ENCODE data around the gene ZBTB12.
"Not testable (repeated sequence)": the region's sequence is repeated elsewhere in the genome, so short reads cannot be mapped to it uniquely, and the experiment has no call there.

Gene ZBTB12

DNA sequence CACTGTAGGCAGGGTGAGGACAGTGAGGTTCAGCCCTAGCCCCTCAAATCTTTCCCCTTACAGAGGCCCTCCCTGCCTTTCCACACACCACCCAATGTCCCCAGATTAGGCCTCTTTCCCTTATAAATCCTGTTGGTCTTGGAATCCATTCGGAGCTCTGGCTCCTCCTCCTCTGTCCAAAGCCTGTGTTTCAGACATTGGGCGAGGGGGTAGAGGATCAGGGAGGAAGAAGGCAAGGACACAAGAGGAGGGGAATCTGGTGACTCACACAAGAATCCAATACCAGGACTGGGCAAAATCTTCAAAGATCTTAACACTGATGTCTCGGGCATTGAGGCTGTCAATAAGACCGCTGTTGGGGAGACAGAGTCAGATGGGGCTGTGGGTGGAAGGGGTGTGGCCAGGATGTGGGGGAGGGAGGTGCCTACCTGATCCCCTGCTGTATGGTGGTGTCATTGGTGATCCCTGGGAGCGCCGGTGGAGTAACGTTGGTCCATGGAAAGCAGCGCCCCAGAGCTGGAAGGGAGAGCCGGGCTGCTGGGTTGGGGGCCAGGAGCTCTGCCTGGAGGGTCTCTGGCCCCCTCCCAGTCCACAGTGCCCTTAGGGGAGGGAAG lies 30.7 kb downstream of the ZBTB12 start:
- no peak for DNase-seq

DNA sequence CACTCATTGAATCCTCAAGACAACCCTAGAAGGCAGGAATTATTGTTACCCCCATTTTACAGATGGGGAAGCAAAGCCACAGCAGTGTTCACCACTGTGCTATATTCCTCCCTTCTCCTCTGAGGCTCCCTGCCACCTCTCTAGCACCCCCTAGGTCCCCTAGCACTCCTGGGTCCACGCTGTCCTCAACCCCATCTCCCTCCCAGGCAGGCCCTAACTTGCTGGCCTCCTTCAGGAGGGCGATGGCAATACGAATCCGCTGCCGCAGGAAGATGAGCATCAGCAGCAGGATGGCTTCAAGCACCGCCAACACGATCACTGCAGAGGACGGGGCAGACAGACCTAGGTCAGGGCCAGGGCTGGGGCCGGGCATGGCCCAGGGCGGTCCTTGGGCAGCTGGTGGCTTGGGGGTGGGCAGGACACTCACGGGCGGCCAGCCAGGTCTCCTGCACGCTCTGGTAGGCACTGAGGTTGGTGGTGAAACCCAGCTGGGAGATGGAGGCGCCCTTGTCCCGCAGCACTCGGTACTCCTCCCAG lies 31.4 kb downstream of the ZBTB12 start:
- DNase-seq: no peak

DNA sequence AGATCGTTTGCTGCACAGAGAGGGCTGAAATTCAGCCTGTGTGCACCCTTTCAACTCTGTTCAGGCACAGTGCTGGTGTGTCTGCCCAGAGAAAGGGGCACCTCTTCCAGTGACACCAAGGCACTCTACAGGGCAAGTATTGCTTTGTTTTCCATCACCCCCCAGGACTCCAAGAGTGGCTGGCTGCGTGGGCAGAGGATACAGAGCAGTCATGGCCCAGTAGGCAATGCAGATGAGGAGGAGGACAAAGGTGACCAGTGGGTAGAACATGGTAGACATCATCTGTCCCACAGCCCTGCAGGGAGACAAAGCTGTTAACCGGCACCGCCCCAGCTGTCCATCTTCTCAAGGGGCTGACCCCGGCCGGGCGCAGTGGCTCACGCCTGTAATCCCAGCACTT lies 32.5 kb downstream of the ZBTB12 start:
- no peak for DNase-seq

DNA sequence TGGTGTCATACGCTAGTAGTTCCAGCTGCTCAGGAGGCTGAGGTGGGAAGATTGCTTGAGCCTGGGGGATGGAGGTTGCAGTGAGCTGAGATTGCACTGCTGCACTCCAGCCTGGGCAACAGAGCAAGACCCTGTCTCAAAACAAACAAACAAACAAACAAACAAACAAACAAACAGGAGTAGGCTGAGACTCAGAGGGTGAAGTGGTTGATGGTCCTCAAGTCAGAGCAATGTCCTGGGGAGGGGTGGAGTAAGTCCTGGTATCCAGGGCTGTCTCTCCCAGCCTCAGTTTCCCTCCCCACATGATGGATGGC lies 33.3 kb downstream of the ZBTB12 start:
- DNase-seq: not testable (repeated sequence)

DNA sequence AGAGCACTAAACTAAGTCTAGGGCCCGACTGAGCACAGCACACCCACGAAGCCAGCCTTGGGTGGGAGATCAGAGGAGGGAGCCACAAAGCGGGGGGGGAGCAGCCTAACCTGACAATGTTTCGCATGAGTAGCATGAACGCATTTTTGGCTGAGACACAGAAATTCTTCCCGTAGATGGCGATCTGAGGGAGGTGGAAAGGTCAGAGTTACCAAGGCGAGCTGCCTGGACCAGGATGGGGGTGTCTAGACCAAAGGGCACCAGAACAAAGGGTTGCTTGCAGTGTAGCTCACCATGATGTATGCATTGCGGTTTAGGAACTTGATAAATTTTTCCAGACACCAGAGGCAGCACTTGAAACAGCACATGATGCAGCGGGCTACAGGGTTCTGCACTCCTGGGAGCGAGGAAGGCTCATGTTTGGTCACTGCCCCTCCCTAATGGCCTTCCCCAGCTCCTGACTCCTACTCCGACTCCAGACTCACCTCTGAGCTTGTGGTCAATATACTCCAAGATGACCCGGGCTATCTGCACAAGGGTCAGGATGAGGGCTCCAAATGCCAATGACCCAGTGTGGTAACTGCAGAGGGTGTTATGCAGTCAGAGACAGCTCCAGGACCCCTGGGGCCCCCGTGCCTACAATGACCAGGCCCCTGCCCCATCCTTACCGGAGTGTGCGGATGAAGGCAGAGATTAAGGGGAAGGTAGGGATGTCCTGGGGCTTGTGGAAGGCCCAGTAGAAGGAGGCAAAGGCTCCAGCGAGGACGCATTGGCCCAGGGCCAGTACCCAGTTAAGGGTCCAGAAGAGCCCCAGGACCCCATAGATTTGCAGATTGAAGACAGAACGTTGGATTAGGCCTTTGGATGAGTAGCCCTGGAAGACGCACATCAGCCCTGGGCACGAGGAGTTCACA lies 36.4 kb downstream of the ZBTB12 start:
- no peak for DNase-seq

DNA sequence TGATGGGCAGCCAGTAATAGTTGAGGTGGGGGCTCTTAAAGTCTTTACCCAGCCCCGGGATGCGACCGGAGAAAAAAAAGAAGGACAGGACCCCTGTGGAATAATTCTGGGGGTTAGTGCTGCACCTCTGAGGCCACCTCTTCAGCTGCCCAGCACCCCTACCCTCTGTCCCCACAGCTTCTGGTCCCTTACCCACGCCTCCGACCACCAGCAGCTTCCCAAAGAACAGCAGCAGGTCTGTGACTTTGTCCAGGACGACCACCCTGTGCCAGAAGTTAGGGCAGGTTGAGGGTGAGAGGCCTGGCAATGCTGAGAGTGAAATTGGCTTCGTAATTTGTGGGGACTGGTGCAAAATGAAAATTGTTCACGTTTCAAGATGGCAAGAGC lies 37.1 kb downstream of the ZBTB12 start:
- no peak for DNase-seq

DNA sequence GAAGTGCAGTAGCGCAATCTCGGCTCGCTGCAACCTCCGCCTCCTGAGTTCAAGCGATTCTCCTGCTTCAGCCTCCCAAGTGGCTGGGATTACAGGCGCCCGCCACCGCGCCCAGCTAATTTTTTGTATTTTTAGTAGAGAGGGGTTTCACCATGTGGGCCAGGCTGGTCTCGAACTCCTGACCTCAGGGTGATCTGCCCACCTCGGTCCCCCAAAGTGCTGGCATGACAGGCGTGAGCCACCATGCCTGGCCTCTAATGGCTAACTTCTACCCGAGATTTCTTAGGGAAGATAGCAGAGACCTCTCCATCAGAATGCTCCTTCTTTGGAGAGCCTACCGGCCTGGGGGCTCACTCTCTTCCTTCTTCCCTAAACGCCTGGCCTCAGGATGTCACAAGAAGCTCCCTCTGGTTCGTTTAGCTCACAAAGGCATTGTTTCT lies 37.7 kb downstream of the ZBTB12 start:
- DNase-seq: not testable (repeated sequence)

DNA sequence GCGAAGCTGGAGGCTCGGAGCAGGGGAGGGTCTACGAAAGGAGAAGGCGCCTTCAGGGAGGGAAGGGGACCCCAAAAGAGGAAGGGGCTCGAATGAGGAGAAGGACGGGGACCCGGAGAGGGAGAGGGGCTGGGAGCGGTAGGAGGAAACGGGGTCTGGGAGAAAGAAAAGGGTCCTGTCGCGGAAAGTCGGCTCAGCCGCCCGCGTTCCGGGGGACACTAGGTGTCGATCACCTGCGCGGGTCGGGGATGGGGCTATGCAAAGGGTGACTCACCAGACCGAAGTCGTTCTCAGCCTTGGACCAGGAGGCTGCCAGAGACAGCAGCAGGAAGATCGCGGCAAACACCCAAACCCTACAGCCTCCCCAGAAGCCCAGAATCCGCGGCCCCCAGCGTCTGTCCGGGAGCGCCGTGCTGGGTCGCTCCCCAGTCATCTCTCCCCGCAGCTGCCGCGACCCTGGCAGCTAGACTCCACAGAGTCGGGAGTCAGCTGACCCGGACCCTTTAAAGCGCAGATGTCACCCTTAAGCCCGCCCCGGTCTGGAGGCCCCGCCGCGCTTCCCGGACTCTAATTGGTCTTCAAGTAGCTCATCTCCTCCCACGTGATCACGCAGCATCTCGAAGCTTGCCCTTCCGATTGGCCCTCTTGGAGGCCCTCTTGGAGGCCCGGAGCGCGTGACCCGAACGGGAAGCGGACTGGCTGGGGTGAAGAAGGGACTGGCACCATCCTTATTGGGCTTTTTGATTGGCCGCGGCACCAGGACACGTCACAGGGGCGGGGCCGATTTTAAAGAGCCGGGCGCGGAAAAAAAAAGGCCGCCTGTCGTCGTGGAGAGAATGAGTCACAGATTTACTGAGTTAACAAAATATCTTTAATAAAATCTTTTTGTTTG lies 39.3 kb downstream of the ZBTB12 start, which contains the start of gene NEU1:
TSS of gene NEU1 (minus strand) at position 478 of the 892 bp plus-strand sequence. CDS start at position 433, 45 bp downstream.
- peak; percentile 100 for DNase-seq

DNA sequence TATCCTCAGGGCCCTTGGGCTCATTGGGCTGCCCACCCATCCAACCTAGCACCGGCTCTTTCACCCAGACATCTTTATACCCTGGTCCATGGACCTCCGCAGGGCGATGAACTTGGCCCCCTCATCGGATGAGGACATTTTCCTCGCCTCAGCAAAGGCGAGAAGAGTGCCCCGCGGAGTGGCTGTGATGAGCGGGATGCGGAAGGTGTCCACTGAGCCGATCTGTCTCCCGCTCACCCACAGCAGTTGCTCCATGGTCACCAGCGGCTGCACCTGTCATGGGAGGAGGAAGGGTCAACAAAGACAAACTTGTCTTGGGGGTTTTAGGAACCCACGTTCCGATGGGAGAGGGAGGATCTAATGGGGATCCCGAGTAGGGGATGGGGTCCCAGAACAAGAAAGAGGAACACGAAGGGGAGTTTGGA lies 40.0 kb downstream of the ZBTB12 start:
- DNase-seq: no peak

DNA sequence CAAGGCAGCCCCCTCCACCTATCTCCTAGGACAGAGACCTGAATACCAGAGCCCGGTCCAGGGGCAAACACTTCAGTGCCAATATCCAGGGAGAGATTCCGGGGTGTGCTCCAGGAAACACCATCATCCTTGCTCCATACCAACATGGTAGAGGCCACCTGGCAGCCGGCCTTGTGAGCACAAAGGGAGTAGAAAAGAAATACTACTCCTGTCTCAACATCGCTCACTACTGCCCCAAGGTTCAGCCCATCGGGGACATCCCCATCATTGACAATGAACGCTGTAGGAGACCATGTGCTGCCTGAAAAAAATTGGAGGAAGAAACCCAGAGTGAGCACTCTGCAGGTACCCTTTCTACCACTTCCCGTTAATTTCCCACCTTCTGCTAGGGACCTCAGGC lies 40.7 kb downstream of the ZBTB12 start:
- DNase-seq: no peak

DNA sequence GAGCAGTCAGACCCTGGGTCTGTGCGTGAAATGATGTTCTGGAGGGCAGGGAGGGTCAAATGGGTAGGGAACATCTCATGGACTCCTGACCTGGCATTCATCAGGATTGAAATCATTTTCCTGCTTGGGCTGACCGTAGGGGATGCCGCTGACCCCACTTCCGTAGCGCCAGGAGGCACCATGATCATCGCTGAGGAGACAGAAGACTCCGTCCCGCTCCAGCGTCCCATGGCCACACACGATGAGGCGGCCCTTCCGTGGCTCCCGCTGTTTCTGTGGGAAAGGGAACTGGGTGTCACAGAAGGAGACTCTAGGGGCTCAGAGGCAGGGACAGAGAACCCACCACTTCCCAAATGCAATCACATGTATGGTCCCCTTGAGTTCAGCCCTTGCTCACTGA lies 41.5 kb downstream of the ZBTB12 start:
- no peak for DNase-seq

DNA sequence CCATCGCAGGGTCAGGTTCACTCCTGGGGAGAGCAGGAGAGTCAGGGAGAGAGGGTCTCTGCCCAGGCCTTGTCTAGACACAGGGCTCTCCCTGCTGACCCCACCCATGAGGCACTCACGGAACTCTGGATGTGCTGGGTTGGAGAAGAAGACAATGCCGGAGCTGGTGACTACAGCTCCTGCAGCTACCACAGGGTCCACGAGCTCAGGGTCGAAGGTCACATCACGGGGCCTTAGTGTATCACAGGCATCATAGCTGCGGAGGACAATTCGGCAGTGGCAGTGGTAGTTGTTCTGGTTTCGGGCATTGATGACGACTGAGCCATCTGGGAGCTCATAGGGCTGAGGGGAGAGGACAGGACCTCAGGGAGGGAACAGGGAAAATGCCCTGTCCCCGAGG lies 42.0 kb downstream of the ZBTB12 start:
- no peak for DNase-seq

DNA sequence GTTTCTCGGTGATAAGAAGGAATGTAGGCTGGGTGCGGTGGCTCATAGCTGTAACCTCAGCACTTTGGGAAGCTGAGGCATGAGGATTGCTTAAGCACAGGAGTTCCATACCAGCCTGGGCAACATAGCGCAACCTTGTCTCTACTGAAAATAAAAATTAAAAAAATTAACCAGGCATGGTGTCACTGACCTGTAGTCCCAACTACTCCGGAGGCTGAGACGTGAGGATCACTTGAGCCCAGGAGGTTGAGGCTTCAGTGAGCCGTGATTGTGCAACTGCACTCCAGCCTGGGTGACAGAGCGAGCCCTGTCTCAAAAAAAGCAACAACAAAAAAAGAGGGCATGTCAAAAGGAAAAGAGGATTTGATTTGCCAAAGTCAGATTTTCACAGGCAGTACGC lies 43.2 kb downstream of the ZBTB12 start:
- DNase-seq: no peak

DNA sequence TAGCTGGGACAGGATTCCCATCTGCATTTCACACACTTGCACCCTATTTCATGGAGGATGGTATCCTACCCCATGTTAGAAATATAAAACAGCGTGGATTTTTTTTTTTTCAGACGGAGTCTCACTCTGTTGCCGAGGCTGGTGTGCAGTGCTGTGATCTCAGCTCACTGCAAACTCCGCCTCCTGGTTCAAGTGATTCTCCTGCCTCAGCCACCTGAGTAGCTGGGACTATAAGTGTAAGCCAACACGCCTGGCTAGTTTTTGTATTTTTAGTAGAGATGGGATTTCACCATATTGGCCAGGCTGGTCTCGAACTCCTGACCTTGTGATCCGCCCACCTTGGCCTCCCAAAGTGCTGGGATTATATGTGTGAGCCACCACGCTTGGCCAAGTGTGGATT lies 44.1 kb downstream of the ZBTB12 start:
- DNase-seq: not testable (repeated sequence)

DNA sequence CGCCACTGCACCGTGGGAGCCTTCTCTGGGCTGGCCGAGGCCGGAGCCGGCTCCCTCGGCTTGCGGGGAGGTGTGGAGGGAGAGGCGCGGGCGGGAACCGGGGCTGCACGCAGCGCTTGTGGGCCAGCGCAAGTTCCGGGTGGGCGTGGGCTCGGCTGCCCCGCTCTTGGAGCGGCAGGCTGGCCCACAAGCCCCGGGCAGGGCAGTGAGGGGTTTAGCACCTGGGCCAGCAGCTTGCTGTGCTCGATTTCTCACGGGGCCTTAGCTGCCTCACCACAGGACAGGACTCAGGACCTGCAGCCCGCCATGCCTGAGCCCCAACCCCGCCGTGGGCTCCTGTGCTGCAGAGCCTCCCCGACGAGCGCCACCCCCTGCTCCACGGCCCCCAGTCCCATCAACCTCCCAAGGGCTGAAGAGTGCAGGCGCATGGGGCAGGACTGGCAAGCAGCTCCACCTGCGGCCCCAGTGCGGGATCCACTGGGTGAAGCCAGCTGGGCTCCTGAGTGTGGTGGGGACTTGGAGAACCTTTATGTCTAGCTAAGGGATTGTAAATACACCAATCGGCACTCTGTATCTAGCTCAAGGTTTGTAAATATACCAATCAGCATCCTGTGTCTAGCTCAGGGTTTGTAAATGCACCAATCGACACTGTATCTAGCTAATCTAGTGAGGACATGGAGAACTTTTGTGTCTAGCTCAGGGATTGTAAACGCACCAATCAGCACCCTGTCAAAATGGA lies 49.7 kb downstream of the ZBTB12 start:
- not testable (repeated sequence) for DNase-seq

DNA sequence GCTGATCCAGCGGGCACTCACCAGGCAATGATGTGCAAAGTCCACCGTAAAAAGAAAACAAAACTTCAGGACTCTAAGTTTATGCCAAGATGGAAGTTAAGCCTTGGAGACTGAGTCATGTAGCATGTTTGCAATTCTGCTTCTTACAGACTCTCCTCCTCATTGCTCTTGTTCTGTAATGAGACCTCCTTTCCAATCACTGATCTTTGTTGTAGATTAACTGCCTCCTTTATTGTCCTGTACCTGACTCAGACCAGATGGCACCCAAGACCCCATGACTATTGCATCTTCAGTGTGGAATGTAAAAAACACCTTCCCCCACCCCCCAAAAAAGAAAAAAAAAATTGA lies 50.4 kb downstream of the ZBTB12 start:
- DNase-seq: no peak

DNA sequence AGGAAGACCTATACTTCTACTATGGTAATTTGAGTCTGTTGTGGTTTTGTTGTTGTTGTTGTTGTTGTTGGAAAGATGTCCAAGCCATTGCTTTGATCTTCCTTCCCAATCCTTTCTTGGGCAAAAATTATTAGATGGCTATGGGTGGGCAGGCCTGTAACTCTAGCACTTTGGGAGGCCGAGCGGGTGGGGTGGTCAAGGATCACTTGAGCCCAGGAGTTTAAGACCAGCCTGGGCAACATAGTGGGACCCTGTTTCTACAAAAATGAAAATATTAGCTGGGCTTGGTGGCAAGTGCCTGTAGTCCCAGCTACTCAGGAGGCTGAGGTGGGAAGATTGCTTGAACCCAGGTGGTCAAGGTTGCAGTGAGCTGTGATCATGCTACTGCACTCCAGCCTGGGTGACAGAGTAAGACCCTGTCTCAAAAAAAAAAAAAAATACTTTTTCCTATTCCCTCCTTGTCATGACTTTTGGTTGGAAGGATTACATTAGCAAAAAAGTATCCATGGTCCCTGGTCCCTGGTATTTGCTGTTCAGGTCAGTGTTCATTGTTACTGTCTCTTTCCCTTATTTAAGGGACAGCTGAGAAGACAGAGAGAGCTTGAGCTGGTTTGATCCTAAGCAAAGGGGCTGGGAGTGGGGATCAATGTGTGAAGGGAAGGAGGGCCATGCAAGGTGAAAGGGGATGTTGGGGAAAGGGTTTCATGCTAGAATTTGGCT lies 51.0 kb downstream of the ZBTB12 start:
- DNase-seq: no peak

All from OCI-M1 (cell line).